ENCODE data around the gene IZUMO1. TPM values are rescaled to one million over a fixed set of nuclear protein-coding genes. Genes with fewer than 3 reads are reported as not detected.

IZUMO1 gene
- total and polyA plus RNA-seq, 2 experiments from 2014 or later = not detected

DNA sequence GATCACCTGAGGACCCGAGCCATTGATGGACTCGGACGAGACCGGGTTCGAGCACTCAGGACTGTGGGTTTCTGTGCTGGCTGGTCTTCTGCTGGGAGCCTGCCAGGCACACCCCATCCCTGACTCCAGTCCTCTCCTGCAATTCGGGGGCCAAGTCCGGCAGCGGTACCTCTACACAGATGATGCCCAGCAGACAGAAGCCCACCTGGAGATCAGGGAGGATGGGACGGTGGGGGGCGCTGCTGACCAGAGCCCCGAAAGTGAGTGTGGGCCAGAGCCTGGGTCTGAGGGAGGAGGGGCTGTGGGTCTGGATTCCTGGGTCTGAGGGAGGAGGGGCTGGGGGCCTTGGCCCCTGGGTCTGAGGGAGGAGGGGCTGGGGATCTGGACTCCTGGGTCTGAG, 9.5 kb upstream of the IZUMO1 start:
- 76 to 82% methylated on average over 11 of the region's 11 CpGs for WGBS, 2 experiments (ENCODE audit: low coverage in 1 of 2, low lambda C conversion rate in 2 of 2, missing lambda C conversion rate in 2 of 2)
- H3F3A ChIP-seq (ENCODE audit: insufficient read depth) = no peaks in the 10 kb centered on the region
- H3K9me3 ChIP-seq (ENCODE audit: low read depth) = no peaks in the 10 kb centered on the region
- peaks cover 29% of the 10 kb centered on the region for H3K27me3 ChIP-seq (replicated peaks; ENCODE audit: insufficient read depth)
- H3K4me1 ChIP-seq (ENCODE audit: insufficient read depth) = no peaks in the 10 kb centered on the region
- H3K27ac ChIP-seq = no peak overlapping the region
- no peak for DNase-seq
- H4K20me1 ChIP-seq (ENCODE audit: insufficient read depth) = no peaks in the 10 kb centered on the region
- H3K9ac ChIP-seq = no peak overlapping the region
- no peaks in the 10 kb centered on the region for H3K9me2 ChIP-seq (ENCODE audit: insufficient read depth)
- H2AFZ ChIP-seq = no peak overlapping the region
- no peaks in the 10 kb centered on the region for H3K36me3 ChIP-seq (ENCODE audit: low read depth)
- H3K79me2 ChIP-seq (ENCODE audit: insufficient read depth) = no peaks in the 10 kb centered on the region
- H3K4me2 ChIP-seq (ENCODE audit: unreplicated experiment) = no peak overlapping the region
- in situ Hi-C loops (cut with MboI) = no loop called here
- TF ChIP-seq EZH2phosphoT487 (IDR thresholded peaks at IDR 0.05; ENCODE audit: insufficient read depth, low read depth) (no peak), EZH2 (IDR thresholded peaks at IDR 0.05; ENCODE audit: insufficient read depth, poor library complexity, severe bottlenecking) (no peak)
- no peak overlapping the region for H3K4me3 ChIP-seq

DNA sequence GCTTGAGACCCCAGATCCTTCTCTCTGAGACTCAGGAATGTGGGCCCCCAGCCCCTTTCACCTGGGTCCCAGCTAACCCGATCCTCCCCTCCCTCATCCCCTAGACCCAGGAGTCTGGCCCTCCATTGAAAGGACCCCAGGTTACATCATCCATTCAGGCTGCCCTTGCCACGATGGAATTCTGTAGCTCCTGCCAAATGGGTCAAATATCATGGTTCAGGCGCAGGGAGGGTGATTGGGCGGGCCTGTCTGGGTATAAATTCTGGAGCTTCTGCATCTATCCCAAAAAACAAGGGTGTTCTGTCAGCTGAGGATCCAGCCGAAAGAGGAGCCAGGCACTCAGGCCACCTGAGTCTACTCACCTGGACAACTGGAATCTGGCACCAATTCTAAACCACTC, 9.1 kb upstream of the IZUMO1 start:
- WGBS, 2 experiments (ENCODE audit: low coverage in 1 of 2, low lambda C conversion rate in 2 of 2, missing lambda C conversion rate in 2 of 2) = 53 to 59% methylated on average over 5 of the region's 5 CpGs
- Histone ChIP-seq H3K9ac (no peak overlapping the region), H4K20me1 (ENCODE audit: insufficient read depth) (no peaks in the 10 kb centered on the region), H3K9me3 (ENCODE audit: low read depth) (no peaks in the 10 kb centered on the region), H3K27ac (no peak overlapping the region), H3K27me3 (replicated peaks; ENCODE audit: insufficient read depth) (peaks cover 30% of the 10 kb centered on the region), H3K36me3 (ENCODE audit: low read depth) (no peaks in the 10 kb centered on the region), H3F3A (ENCODE audit: insufficient read depth) (no peaks in the 10 kb centered on the region), H2AFZ (no peak overlapping the region), H3K4me2 (ENCODE audit: unreplicated experiment) (no peak overlapping the region), H3K79me2 (ENCODE audit: insufficient read depth) (no peaks in the 10 kb centered on the region), H3K9me2 (ENCODE audit: insufficient read depth) (no peaks in the 10 kb centered on the region), H3K4me3 (no peak overlapping the region), H3K4me1 (ENCODE audit: insufficient read depth) (no peaks in the 10 kb centered on the region)
- no peak for DNase-seq
- in situ Hi-C loops (cut with MboI) = no loop called here
- no peak for TF ChIP-seq EZH2 (IDR thresholded peaks at IDR 0.05; ENCODE audit: insufficient read depth, poor library complexity, severe bottlenecking)
- TF ChIP-seq EZH2phosphoT487 (IDR thresholded peaks at IDR 0.05; ENCODE audit: insufficient read depth, low read depth) = no peak

DNA sequence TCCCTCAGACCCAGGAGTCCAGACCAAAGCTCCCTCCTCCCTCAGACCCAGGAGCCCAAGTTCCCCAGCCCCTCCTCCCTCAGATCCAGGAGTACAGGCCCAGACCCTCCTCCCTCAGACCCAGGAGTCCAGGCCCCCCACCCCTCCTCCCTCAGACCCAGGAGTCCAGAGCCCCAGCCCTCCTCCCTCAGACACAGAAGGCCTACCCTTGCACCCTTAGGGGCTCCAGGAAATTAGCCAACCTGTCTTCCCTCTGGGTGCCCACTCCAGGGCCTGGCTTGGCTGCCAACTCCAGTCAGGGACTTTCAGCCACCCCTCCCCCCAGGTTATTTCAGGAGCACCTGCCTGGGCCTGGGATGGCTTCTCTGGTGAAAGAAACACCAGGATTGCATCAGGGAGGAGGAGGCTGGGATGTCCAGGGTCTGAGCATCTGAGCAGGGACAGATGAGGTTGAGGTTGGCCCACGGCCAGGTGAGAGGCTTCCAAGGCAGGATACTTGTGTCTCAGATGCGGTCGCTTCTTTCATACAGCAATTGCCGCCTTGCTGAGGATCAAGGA, 8.5 kb upstream of the IZUMO1 start, which contains the start of gene FGF21:
TSS of gene FGF21 (plus strand) at position 441 of the 558 bp plus-strand sequence. CDS start 713 bp downstream, outside the sequence.
- Histone ChIP-seq H3K9me3 (ENCODE audit: low read depth) (no peaks in the 10 kb centered on the region), H4K20me1 (ENCODE audit: insufficient read depth) (no peaks in the 10 kb centered on the region), H3K27ac (no peak within 1 kb of the TSS), H3K9ac (no peak within 1 kb of the TSS), H3K4me2 (ENCODE audit: unreplicated experiment) (no peak within 1 kb of the TSS), H3K27me3 (replicated peaks; ENCODE audit: insufficient read depth) (peaks cover 26% of the 10 kb centered on the region), H3K79me2 (ENCODE audit: insufficient read depth) (no peaks in the 10 kb centered on the region), H3K4me1 (ENCODE audit: insufficient read depth) (no peaks in the 10 kb centered on the region), H3K4me3 (no peak within 1 kb of the TSS), H2AFZ (no peak within 1 kb of the TSS), H3K36me3 (ENCODE audit: low read depth) (no peaks in the 10 kb centered on the region), H3K9me2 (ENCODE audit: insufficient read depth) (no peaks in the 10 kb centered on the region), H3F3A (ENCODE audit: insufficient read depth) (no peaks in the 10 kb centered on the region)
- TF ChIP-seq EZH2phosphoT487 (IDR thresholded peaks at IDR 0.05; ENCODE audit: insufficient read depth, low read depth) = no peak
- TF ChIP-seq EZH2 (IDR thresholded peaks at IDR 0.05; ENCODE audit: insufficient read depth, poor library complexity, severe bottlenecking) = no peak
- 57 to 61% methylated on average over 4 of the region's 4 CpGs for WGBS, 2 experiments (ENCODE audit: low coverage in 1 of 2, low lambda C conversion rate in 2 of 2, missing lambda C conversion rate in 2 of 2)
- in situ Hi-C loops (cut with MboI) = no loop called here
- no peak for DNase-seq

DNA sequence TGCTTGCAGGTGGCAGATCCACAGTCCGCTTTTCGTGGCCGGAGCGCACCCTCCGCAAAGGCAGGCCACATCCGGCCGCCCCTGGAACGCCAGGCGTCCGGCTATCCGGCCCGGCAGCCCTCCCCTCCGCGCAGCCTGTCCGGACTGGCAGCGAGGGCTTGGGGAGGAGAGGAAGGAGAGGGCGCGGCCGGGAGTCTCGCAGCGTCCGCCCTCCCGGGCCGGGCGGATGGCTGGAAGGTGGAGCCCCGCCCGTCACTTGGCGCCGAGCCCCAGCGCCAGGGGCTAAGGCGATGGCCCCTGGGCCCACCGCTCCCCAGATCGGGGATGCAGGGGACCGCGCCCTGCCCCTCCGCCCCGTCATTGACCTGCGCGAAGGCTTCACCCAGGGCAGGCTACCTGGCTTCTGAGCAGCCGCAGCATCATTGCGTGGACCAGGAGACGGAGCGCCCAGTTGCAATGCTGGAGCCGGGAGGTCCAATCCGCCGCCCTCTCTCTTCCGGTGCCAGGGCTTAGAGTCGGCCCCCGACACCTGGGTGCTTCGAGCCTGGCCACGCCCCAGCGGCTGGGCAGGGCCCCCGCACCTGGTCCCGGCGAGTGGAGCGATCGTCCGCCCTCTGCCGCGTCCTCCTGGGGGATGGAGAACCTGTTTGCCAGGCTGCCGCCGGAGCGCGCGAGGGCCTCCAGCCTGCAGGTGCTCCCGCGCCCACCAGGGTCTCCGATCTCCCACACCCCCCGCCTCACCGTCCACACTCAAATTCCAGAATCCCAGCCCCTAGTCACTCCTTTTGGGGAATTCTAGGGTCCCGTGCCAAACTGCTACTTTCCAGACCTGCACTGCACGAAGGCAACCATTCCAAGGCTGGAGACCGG, 6.0 kb upstream of the IZUMO1 start, which contains the start of gene FUT1:
TSS of gene FUT1 (minus strand) at position 146 of the 870 bp plus-strand sequence. CDS start 1,360 bp downstream, outside the sequence.
- H3K27ac ChIP-seq = no peak within 1 kb of the TSS
- no peaks in the 10 kb centered on the region for H3K4me1 ChIP-seq (ENCODE audit: insufficient read depth)
- H3K4me2 ChIP-seq (ENCODE audit: unreplicated experiment) = peak within 1 kb of the TSS; percentile 35
- in situ Hi-C loops (cut with MboI) = no loop called here
- H3K9me3 ChIP-seq (ENCODE audit: low read depth) = no peaks in the 10 kb centered on the region
- H2AFZ ChIP-seq = no peak within 1 kb of the TSS
- peak; percentile 39 for DNase-seq
- no peaks in the 10 kb centered on the region for H4K20me1 ChIP-seq (ENCODE audit: insufficient read depth)
- no peak for TF ChIP-seq EZH2 (IDR thresholded peaks at IDR 0.05; ENCODE audit: insufficient read depth, poor library complexity, severe bottlenecking)
- no peak for TF ChIP-seq EZH2phosphoT487 (IDR thresholded peaks at IDR 0.05; ENCODE audit: insufficient read depth, low read depth)
- no peaks in the 10 kb centered on the region for H3K36me3 ChIP-seq (ENCODE audit: low read depth)
- WGBS, 2 experiments (ENCODE audit: low coverage in 1 of 2, low lambda C conversion rate in 2 of 2, missing lambda C conversion rate in 2 of 2) = 9% methylated on average over 57 to 63 of the region's 73 CpGs
- peak within 1 kb of the TSS; percentile 37 for H3K4me3 ChIP-seq
- H3K79me2 ChIP-seq (ENCODE audit: insufficient read depth) = no peaks in the 10 kb centered on the region
- no peaks in the 10 kb centered on the region for H3K9me2 ChIP-seq (ENCODE audit: insufficient read depth)
- no peak within 1 kb of the TSS for H3K9ac ChIP-seq
- H3K27me3 ChIP-seq (replicated peaks; ENCODE audit: insufficient read depth) = peaks cover 30% of the 10 kb centered on the region
- H3F3A ChIP-seq (ENCODE audit: insufficient read depth) = no peaks in the 10 kb centered on the region

Data from GM23248 (cell line).